Keratinocyte (primary cell): ENCODE results near the gene MLLT6. TPM values are rescaled to one million over a fixed set of nuclear protein-coding genes. Genes with fewer than 3 reads are reported as not detected.

ENCODE experiments used
- DNase-seq: peaks from one replicate; pipeline ENCODE4 v3.0.0-alpha.2; 2011; ENCODE audit warnings: low read depth, missing footprints, low spot score
- FAIRE-seq: peaks from 2 replicates; lab custom pipeline; 2011; peaks lifted over from hg19 to GRCh38; lab: Jason Lieb, UNC
- H2AFZ ChIP-seq: 2 replicates; pipeline ENCODE4 v1.6.0; 2012; ENCODE audit warnings: low read length, control low read depth, inconsistent platforms; ENCODE audit not compliant: control insufficient read depth
- H3K27ac ChIP-seq: 2 replicates; pipeline ENCODE4 v1.5.1; 2011; ENCODE audit warnings: low read length; ENCODE audit not compliant: control insufficient read depth, insufficient read depth
- H3K27me3 ChIP-seq: 3 replicates; pipeline ENCODE4 v1.6.0; 2011; ENCODE audit warnings: low read length; ENCODE audit not compliant: control insufficient read depth, insufficient read depth; ENCODE audit errors: extremely low read depth
- H3K36me3 ChIP-seq, 2 experiments: 2 replicates in 1 of 2; 3 replicates in 1 of 2; pipeline ENCODE4 v1.5.1; 2011; ENCODE audit warnings: low read length in 2 of 2, mild to moderate bottlenecking in 1 of 2; ENCODE audit not compliant: control insufficient read depth in 2 of 2, insufficient read depth in 2 of 2; ENCODE audit errors: extremely low read depth in 1 of 2
- H3K4me1 ChIP-seq: 3 replicates; pipeline ENCODE4 v1.5.1; 2011; ENCODE audit warnings: low read length; ENCODE audit not compliant: control insufficient read depth, insufficient read depth; ENCODE audit errors: extremely low read depth
- H3K4me2 ChIP-seq: 3 replicates; pipeline ENCODE4 v1.6.0; 2011; ENCODE audit warnings: low read depth, low read length; ENCODE audit not compliant: control insufficient read depth, insufficient read depth; ENCODE audit errors: extremely low read depth
- H3K4me3 ChIP-seq, 3 experiments: fragments of 200-600 bp in 1 of 3; sonication (generic) in 1 of 3; 2 replicates in 2 of 3; 3 replicates in 1 of 3; pipeline ENCODE4 v1.5.1; 2011 to 2016; ENCODE audit warnings: low read length in 3 of 3, mild to moderate bottlenecking in 3 of 3, control low read depth in 2 of 3, inconsistent platforms in 1 of 3, low read depth in 1 of 3, mixed read lengths in 1 of 3, mixed run types in 1 of 3, moderate library complexity in 1 of 3; ENCODE audit not compliant: control insufficient read depth in 2 of 3, insufficient read depth in 2 of 3; ENCODE audit errors: extremely low read depth in 1 of 3
- H3K79me2 ChIP-seq: 2 replicates; pipeline ENCODE4 v1.6.0; 2012; ENCODE audit warnings: low read length; ENCODE audit not compliant: control insufficient read depth, insufficient read depth
- H3K9ac ChIP-seq: 3 replicates; pipeline ENCODE4 v1.6.0; 2011; ENCODE audit warnings: low read length; ENCODE audit not compliant: control insufficient read depth, insufficient read depth; ENCODE audit errors: extremely low read depth
- H3K9me1 ChIP-seq: 3 replicates; pipeline ENCODE4 v1.6.0; 2011; ENCODE audit warnings: low read length; ENCODE audit not compliant: control insufficient read depth, insufficient read depth; ENCODE audit errors: extremely low read depth
- H3K9me3 ChIP-seq: 2 replicates; pipeline ENCODE4 v1.5.1; 2012; ENCODE audit warnings: low read depth, low read length; ENCODE audit not compliant: control insufficient read depth
- H4K20me1 ChIP-seq: 3 replicates; pipeline ENCODE4 v1.6.0; 2011; ENCODE audit warnings: low read length; ENCODE audit not compliant: control insufficient read depth, insufficient read depth; ENCODE audit errors: extremely low read depth
- EZH2 ChIP-seq: IDR thresholded peaks from one replicate; pipeline ENCODE4 v1.6.1; 2012; ENCODE audit warnings: inconsistent platforms, mild to moderate bottlenecking, low read length, moderate library complexity
- dilution Hi-C: fragments of 300-500 bp; cut with MboI; formaldehyde crosslinking; loops from one replicate; pipeline ENCODE4 v1.7.0; 2020; ENCODE audit warnings: low sequenced_read_pairs; ENCODE audit not compliant: extremely low pct_ligation_motif_present
- polyA plus RNA-seq, 5 experiments: library from polyadenylated mRNA; depleted of rRNA in 3 of 5; stranded (reverse) in 3 of 5; stranded (forward) in 1 of 5; unstranded in 1 of 5; fragments of >200 nt; gene quantifications; 1 replicate in 1 of 5; 2 replicates in 3 of 5; 3 replicates in 1 of 5; pipeline versions ENCODE4 v1.2.1 to v1.2.3, GENCODE V29; 2011 to 2012; ENCODE audit warnings: missing spikeins in 2 of 5, low read depth in 1 of 5, low replicate concordance in 1 of 5
- TF ChIP-seq, protein P1 (sequence below), 3 experiments: IDR thresholded peaks in 1 of 3; conservative IDR thresholded peaks in 1 of 3; optimal IDR thresholded peaks in 1 of 3; 2 replicates in 2 of 3; 3 replicates in 1 of 3; pipeline versions ENCODE3 to v1.5.1; 2011; ENCODE audit warnings: low read length in 3 of 3, mild to moderate bottlenecking in 3 of 3, moderate library complexity in 2 of 3, control low read depth in 1 of 3, inconsistent platforms in 1 of 3; ENCODE audit not compliant: insufficient read depth in 2 of 3; ENCODE audit errors: extremely low read depth in 1 of 3

Gene MLLT6
- polyA plus RNA-seq, 1 donor (not counting 4 experiments of a cell fraction or from before 2014, with no cell fraction given) = 17.4 TPM

DNA sequence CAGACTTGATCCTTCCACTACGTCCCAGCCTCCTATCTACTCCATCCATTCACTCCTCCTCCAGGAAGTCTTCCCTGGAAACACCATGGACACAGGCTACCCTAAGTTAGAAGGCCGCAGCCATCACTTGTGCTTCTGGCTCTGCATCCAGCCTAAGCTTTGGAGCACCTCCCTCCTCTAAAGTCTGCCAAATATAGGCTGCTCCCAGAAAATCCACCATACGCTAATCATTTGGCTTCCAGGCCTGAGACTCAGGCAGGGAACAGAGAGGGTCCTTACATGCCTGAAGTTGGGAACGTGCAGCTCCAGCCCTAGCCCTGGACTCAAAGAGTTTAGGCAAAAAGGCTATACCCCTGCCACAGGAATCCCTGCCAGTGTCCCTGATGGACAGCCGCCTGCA, 36.4 kb downstream of the MLLT6 start:
- peaks cover 52% of the 10 kb centered on the region for H3K79me2 ChIP-seq
- no peak overlapping the region for H3K9ac ChIP-seq
- no peak for FAIRE-seq

DNA sequence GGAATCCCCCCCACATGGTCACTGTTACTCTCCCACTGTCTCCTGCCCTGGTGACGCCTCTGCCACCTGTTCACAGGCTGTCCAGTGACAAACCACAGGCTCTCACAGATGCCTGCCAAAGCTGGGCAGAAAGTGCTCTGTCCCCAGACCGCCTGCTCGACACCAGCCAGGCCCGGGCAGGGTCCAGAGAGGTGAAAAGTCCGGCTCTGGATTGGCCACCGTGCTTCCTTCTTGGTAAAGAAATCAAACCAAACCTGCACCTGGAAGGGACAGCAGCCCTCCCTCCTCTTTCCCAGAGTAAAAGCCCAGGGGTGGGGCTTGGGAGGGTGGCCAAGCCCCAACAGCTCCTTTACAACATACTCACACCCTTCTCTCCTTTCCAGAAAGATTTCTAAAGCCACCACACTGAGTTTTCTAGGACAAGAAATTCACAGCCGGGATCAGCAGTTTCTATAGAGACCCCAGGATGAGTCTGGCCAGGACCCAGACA, 36.9 kb downstream of the MLLT6 start:
- Histone ChIP-seq H2AFZ (no peak overlapping the region), H3K9me3 (no peaks in the 10 kb centered on the region), H3K9me1 (peaks cover 7% of the 10 kb centered on the region), H4K20me1 (peaks cover 6% of the 10 kb centered on the region), H3K27me3 (no peaks in the 10 kb centered on the region), H3K36me3 (peaks cover 6 to 15% of the 10 kb centered on the region in 2 experiments), H3K9ac (peak overlapping the region; percentile 61), H3K4me2 (peak overlapping the region; percentile 14), H3K79me2 (peaks cover 57% of the 10 kb centered on the region), H3K4me3 (no peak overlapping the region), H3K27ac (peak overlapping the region; percentile 59), H3K4me1 (peaks cover 20% of the 10 kb centered on the region)
- dilution Hi-C loops = no loop called here
- no peak for TF ChIP-seq EZH2
- TF ChIP-seq, protein P1, sequence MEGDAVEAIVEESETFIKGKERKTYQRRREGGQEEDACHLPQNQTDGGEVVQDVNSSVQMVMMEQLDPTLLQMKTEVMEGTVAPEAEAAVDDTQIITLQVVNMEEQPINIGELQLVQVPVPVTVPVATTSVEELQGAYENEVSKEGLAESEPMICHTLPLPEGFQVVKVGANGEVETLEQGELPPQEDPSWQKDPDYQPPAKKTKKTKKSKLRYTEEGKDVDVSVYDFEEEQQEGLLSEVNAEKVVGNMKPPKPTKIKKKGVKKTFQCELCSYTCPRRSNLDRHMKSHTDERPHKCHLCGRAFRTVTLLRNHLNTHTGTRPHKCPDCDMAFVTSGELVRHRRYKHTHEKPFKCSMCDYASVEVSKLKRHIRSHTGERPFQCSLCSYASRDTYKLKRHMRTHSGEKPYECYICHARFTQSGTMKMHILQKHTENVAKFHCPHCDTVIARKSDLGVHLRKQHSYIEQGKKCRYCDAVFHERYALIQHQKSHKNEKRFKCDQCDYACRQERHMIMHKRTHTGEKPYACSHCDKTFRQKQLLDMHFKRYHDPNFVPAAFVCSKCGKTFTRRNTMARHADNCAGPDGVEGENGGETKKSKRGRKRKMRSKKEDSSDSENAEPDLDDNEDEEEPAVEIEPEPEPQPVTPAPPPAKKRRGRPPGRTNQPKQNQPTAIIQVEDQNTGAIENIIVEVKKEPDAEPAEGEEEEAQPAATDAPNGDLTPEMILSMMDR (optimal IDR thresholded peaks at IDR 0.05 in 1 of 3, IDR thresholded peaks at IDR 0.05 in 1 of 3, conservative IDR thresholded peaks at IDR 0.05 in 1 of 3; ENCODE audit: extremely low read depth in 1 of 3, insufficient read depth in 2 of 3, low read length in 3 of 3) = no peak
- DNase-seq = no peak
- no peak for FAIRE-seq

More for the DNA sequence above, 36.4 kb downstream of the MLLT6 start:
- Histone ChIP-seq H3K4me2 (no peak overlapping the region), H2AFZ (no peak overlapping the region), H4K20me1 (peaks cover 4% of the 10 kb centered on the region), H3K4me3 (no peak overlapping the region), H3K27ac (no peak overlapping the region), H3K27me3 (no peaks in the 10 kb centered on the region), H3K9me3 (no peaks in the 10 kb centered on the region), H3K4me1 (peaks cover 15% of the 10 kb centered on the region), H3K9me1 (peaks cover 6% of the 10 kb centered on the region), H3K36me3 (peaks cover 7 to 15% of the 10 kb centered on the region in 2 experiments)
- DNase-seq = no peak
- dilution Hi-C loops = no loop called here
- TF ChIP-seq EZH2 = no peak
- TF ChIP-seq, protein P1 (optimal IDR thresholded peaks at IDR 0.05 in 1 of 3, IDR thresholded peaks at IDR 0.05 in 1 of 3, conservative IDR thresholded peaks at IDR 0.05 in 1 of 3; ENCODE audit: extremely low read depth in 1 of 3, insufficient read depth in 2 of 3, low read length in 3 of 3) = no peak
